HepG2 (cell line): ENCODE measurements around the gene POGLUT3. TPM values are rescaled to one million over a fixed set of nuclear protein-coding genes. Genes with fewer than 3 reads are reported as not detected.

Experiments
- CSRNP2 ChIP-seq: sonication (generic); formaldehyde crosslinking; conservative IDR thresholded peaks from 2 replicates; pipeline ENCODE4 v1.8.0; 2022; ENCODE audit warnings: low read depth, missing genetic modification reagents
- CTCF ChIP-seq: sonication (generic); formaldehyde crosslinking; IDR thresholded peaks from 2 replicates; pipeline ENCODE4 v1.5.0; 2020; ENCODE audit warnings: mild to moderate bottlenecking, missing genetic modification reagents, moderate library complexity
- GLI4 ChIP-seq: sonication (generic); formaldehyde crosslinking; IDR thresholded peaks from 2 replicates; pipeline ENCODE4 v1.5.1; 2020; ENCODE audit warnings: missing genetic modification reagents, mild to moderate bottlenecking, moderate library complexity, borderline replicate concordance
- HIVEP1 ChIP-seq: sonication (generic); formaldehyde crosslinking; IDR thresholded peaks from 2 replicates; pipeline ENCODE4 v1.4.0; 2020; ENCODE audit warnings: mild to moderate bottlenecking, missing genetic modification reagents
- HOMEZ ChIP-seq: IDR thresholded peaks from 2 replicates; pipeline ENCODE4 v1.6.1; 2016; ENCODE audit warnings: low read depth
- JDP2 ChIP-seq: sonication (generic); formaldehyde crosslinking; IDR thresholded peaks from 2 replicates; pipeline ENCODE4 v1.8.1; 2022; ENCODE audit warnings: missing genetic modification reagents, borderline replicate concordance
- KAT7 ChIP-seq: IDR thresholded peaks from 2 replicates; pipeline ENCODE4 v1.6.1; 2018; ENCODE audit warnings: borderline replicate concordance, missing compliant biosample characterization
- MLX ChIP-seq: IDR thresholded peaks from 2 replicates; pipeline ENCODE4 v1.6.1; 2016
- POLR2AphosphoS5 ChIP-seq: IDR thresholded peaks from 2 replicates; pipeline ENCODE4 v1.6.1; 2012; ENCODE audit warnings: low read depth, low read length
- REXO4 ChIP-seq: sonication (generic); formaldehyde crosslinking; IDR thresholded peaks from 2 replicates; pipeline ENCODE4 v1.8.0; 2022; ENCODE audit warnings: missing genetic modification reagents, mild to moderate bottlenecking, borderline replicate concordance
- SP1 ChIP-seq, 2 experiments: fragments of 450-650 bp in 1 of 2; sonication (generic) in 1 of 2; formaldehyde crosslinking in 1 of 2; IDR thresholded peaks; 2 replicates each; pipeline versions ENCODE4 v1.4.0 to v1.6.1; 2016 to 2020; ENCODE audit warnings: missing genetic modification reagents in 1 of 2
- TBL1XR1 ChIP-seq: fragments of 150-350 bp; IDR thresholded peaks from 2 replicates; pipeline ENCODE4 v1.6.1; 2014; ENCODE audit warnings: borderline replicate concordance, low read length; ENCODE audit not compliant: partially characterized antibody
- TBX3 ChIP-seq: fragments of 450-650 bp; IDR thresholded peaks from 2 replicates; pipeline ENCODE4 v1.6.1; 2017; ENCODE audit warnings: antibody characterized with exemption, mild to moderate bottlenecking, inconsistent platforms, borderline replicate concordance
- ZBED4 ChIP-seq: sonication (generic); formaldehyde crosslinking; IDR thresholded peaks from 2 replicates; pipeline ENCODE4 v1.4.0; 2020; ENCODE audit warnings: missing genetic modification reagents, borderline replicate concordance
- ZEB1 ChIP-seq: IDR thresholded peaks from 2 replicates; pipeline ENCODE4 v1.6.1; 2012; ENCODE audit warnings: mild to moderate bottlenecking, low read depth, inconsistent platforms; ENCODE audit not compliant: insufficient replicate concordance
- ZNF513 ChIP-seq: sonication (generic); formaldehyde crosslinking; conservative IDR thresholded peaks from 2 replicates; pipeline ENCODE4 v1.5.0; 2020; ENCODE audit warnings: missing genetic modification reagents
- ZNF761 ChIP-seq: sonication (generic); formaldehyde crosslinking; conservative IDR thresholded peaks from 2 replicates; pipeline ENCODE4 v1.4.0; 2020; ENCODE audit warnings: mild to moderate bottlenecking, missing genetic modification reagents
- polyA plus RNA-seq, 8 experiments: library from polyadenylated mRNA; depleted of rRNA in 3 of 8; stranded (reverse) in 7 of 8; unstranded in 1 of 8; fragments of >200 nt; fragmentation: Illumina TruSeq in 4 of 8; extraction: Trizol in 4 of 8; gene quantifications; 2 replicates each; pipeline versions ENCODE4 v1.2.1 to v1.2.3, GENCODE V29; 2011 to 2016; ENCODE audit warnings: low read depth in 4 of 8, missing spikeins in 1 of 8, mixed read lengths in 1 of 8; ENCODE audit not compliant: insufficient read depth in 1 of 8
- total RNA-seq, 5 experiments: library from RNA; depleted of rRNA; stranded (reverse); fragments of >200 nt; fragmentation: Illumina TruSeq; extraction: Trizol; gene quantifications; 2 replicates each; pipeline ENCODE4 v1.2.3, GENCODE V29; 2016; ENCODE audit warnings: low read depth in 1 of 5

POGLUT3 gene
- total and polyA plus RNA-seq, 2 of the 13 experiments (the other 11 are each of a cell fraction or from before 2014, with no cell fraction given): 14.3 to 22.0 TPM

- TF ChIP-seq MLX (no peak), CTCF (CRISPR knock-in tag) (no peak; the same call in 1 of the 2 replicates), CSRNP2 (CRISPR knock-in tag) (no peak), ZBED4 (CRISPR knock-in tag) (peak; percentile 35; the same call in 1 of the 2 replicates), TBX3 (no peak), ZEB1 (no peak), REXO4 (CRISPR knock-in tag) (no peak), JDP2 (CRISPR knock-in tag) (no peak; the same call in 1 of the 2 replicates), KAT7 (CRISPR knock-in tag) (no peak), ZNF513 (CRISPR knock-in tag) (no peak), HOMEZ (CRISPR knock-in tag) (no peak), HIVEP1 (CRISPR knock-in tag) (no peak), TBL1XR1 (no peak), GLI4 (CRISPR knock-in tag) (peak; percentile 70; the same call in 1 of the 2 replicates), ZNF761 (CRISPR knock-in tag) (no peak), POLR2AphosphoS5 (no peak; the same call in 1 of the 2 replicates), SP1 (IDR thresholded peaks at IDR 0.05) (no peak), SP1 (CRISPR knock-in tag; IDR thresholded peaks at IDR 0.05) (no peak)
Measured at GRCh38 chr11:108498046-108498815, at the start of gene POGLUT3 (continued).
